Ammon's horn (tissue), 1 donor: ENCODE measurements around the gene KLHL33.

Experiments
- DNase-seq: peaks from one replicate; pipeline ENCODE4 v3.0.0-alpha.2; 2016; ENCODE audit warnings: low spot score

The KLHL33 gene, protein sequence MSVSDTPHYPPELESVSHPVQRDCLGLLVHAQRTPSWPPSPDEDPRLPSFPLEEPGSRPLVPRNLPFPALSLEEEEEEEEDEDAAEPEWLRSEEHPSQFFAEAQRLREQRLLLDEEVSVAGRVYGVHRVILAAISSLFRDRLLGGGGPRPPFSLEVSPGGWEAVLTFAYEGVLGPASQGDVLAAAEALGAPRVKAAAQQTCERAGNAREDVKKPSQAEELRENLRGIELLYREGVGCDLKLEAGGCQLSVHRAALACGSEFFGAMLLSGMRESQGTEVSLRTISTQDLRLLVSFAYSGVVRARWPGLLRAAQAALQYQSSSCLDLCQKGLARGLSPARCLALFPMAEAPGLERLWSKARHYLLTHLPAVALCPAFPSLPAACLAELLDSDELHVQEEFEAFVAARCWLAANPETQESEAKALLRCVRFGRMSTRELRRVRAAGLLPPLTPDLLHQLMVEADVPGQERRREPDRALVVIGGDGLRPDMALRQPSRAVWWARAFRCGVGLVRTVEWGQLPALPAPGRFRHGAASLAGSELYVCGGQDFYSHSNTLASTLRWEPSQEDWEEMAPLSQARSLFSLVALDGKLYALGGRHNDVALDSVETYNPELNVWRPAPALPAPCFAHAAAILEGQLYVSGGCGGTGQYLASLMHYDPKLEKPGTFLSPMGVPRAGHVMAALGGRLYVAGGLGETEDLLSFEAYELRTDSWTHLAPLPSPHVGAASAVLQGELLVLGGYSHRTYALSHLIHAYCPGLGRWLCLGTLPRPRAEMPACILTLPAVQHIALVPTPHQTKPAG

DNA sequence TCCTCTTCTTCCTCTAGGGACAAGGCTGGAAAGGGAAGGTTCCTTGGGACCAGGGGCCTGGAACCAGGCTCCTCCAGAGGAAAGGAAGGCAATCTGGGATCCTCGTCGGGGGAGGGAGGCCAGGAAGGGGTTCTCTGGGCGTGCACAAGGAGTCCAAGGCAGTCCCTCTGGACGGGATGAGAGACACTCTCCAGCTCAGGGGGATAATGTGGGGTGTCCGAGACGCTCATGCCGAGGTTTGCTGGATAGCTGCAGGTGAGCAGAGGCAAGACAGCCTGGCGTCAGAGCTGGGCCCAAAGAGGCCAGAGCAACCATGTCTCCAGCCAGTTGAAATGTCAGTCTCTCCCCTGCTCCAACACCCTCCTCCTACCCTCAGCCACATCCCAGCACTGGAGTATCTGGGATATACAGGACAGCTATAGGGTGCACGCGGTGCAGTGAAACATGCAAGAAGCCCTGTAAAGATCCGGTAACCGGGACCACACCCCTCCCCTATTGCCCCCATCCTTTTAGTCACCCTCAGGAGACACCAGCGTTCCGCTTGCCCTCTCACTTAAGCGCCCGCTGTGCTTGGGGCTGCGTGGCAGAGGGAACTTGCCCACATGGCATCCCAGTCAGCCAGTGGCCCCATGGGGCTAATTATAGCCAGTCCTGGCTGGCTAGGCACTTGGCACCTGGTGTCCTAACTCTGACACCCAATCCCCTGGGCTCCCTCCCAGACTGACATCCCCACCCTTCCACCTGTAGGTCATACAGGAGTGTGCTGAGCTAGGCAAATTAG lies at the start of gene KLHL33:
TSS of gene KLHL33 (minus strand) at position 585 of the 781 bp plus-strand sequence. CDS start at position 230, 355 bp downstream.
- no peak for DNase-seq

DNA sequence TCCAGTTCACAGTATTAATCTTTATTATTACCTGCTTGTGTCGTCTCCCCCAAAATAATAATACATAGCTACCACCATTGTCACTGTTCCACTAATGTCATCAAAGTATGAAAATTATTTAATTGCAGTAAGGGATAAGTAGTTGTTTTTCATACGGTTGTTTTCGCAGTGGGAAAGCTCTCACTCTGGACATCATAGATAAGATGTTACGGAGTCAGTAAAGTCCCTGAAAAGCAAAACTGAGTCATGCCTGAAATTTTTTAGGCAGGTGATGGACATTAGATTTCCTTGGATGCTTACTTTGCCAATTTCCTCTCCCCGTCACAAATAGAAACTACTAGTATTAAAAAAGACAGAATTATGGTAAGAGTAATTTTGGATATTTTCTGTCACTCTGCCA lies 46.4 kb upstream of the KLHL33 start:
- DNase-seq: no peak

DNA sequence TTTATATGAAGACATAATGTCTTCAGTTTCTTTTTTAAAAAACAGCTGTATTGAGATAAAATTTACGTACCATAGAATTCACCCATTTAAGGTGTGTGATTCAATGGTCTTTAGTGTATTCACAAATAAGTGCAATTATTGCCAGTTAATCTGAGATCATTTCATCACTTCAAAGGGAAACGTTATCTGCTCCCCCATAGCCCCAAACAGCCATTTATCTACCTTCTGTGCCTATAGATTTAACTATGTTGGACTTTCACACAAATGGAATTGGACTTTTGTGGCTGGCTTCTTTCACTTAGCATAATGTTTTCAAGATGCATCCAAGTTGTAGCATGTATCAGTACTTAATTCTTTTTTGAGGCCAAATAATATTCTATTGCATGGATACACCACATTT lies 42.9 kb upstream of the KLHL33 start:
- DNase-seq: no peak

DNA sequence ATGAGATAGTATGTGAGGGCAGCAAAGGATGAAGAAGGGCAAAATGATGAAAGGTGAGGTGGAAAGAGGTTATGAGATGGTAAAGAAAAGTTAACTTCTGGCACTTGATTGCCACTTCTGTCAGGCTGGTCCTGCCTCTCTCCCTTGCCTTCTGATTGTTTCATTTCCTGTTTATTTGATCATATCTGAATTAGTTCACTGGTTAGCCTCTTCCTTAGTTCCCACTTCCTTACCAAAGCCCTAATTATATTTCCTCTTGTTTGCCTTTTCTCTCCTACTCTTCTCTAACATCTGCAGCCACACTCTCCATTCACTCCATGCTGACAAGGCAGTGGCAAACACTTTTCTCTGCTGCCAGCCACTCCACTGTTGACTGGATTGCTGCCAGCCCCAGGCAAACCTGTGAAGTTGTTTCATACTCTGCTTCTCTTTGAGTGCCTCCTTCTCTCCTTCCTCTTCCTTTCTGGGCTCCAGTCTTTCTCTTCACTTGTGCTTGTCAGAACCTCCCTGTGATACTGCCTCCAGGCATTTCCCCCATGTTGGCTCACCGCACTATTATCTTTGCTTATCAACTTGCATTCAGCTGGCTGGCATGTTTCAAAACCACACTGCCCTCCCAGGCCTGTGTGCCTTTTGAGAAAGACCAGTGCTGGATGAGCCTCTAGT lies 41.4 kb upstream of the KLHL33 start:
- DNase-seq: peak; percentile 59

DNA sequence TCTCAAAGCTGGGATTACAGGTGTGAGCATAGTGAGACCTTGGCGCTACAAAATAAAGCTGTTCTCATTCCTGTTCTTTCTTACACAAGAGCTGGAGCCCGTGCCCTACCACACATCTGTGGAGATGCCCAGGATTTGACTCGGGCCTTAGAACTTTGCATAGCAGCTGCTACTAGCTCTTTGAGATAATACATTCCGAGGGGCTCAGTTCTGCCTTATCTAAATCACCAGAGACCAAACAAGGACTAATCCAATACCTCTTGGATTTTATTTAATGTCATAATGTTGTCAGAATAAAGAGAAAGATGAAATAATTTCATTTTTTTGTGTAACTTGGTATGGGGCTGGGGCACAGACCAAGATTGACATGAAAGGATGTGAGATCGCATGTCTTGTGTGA lies 40.8 kb upstream of the KLHL33 start:
- no peak for DNase-seq

DNA sequence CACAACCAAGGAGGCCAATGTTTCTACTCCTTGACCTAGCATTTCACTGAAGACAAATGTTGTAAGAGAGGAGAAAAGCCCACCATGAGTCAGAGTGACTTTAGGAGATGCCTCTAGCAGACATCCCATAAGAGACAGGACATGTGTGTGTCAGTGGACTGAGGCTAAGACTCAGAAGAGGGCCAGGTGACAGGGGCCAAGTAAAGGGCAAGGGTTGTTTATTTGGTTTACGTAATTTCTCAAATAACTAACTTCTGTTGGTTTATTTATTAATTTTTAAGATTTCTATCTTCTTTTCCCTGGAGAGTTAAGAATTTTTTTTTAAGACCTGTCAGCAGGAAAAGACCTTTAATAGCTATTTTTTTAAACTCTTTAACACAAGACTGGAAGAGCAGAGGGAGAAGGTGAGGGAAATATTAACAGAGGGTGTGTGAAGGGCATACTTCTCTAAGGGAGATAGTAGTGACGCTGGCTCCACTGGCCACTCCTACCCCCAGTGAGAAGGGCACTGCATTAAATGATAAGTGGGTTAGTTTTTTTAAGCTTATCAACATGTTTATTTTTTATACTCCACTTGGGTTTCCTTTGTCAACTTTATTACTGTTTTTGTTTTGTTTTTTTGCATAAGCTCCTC lies 36.7 kb upstream of the KLHL33 start:
- no peak for DNase-seq

DNA sequence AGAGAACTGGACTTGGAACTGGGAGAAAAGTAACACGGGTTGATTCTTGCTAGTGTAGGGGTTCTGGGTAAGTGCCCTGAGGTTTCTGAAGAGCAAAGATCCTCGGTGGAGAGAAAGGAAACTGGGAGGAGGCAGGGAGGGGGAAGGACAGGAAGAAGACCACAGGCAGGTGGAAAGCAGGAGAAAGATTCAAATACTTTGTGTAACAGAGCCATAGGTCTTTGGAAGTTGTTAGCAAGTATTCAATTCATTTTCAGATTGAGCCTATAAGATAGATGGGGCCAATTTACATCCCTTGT lies 34.6 kb upstream of the KLHL33 start:
- no peak for DNase-seq

DNA sequence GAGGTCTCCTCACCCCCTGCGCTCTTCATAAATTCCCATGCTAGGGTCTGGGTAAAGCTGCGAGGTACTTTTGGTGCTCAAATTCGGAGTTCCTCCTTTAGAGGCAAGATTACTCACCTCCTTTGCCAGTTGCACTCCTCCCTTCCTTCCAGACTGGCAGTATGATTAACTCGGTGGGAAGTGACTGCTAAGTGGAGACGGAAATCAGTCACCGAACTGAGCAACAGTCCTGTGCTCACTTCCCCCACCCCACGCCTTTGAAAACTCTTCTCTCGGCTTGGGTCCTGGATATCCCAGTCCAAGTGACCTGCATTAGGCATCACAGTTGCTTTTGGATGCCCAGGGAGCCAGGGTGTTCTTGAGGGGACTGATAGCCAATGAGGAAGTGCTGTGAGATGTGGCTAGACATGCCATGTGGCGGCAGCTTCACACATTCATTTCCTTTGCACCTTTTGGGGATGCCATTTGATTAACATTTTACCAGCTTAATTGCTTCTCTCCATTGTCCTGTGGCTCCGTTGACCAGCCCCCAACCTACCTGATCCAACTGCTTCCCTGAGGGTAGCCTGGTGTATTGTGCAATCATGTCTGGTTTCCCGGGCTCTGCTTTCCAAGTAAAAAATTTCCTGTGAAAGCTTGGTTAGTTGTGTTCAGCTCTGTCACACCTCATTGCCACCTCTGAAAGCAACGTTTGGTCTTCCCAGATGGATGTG lies 34.1 kb upstream of the KLHL33 start:
- DNase-seq: peak; percentile 61

DNA sequence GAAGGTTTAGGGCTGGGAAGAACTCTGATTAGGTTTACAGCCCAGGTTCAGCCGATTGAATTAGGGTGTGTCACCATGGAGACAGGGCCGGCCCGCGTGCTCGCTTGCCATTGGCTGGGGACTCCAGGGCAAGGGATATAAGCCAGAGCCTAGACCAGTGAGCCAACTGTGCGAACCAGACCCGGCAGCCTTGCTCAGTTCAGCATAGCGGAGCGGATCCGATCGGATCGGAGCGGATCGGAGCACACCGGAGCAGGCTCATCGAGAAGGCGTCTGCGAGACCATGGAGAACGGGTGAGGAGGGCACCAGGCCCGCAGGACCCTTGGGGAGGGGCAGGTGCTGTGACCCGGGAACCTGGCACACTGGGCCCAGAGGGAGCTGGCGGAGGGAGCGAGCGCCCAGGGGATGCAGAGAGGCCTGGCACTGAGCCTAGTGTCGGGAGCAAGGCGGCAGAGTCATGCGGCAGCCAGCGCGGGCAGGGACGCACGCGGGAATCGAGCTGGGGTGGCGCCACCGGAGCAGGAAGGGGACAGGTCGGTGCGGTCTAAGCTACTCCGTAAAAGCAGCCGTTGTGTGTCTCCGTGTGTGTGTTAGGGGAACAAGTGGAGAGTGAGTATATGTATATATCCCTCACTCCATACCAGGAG lies 33.4 kb upstream of the KLHL33 start, which contains the start of gene PNP:
TSS of gene PNP (plus strand) at position 165 of the 648 bp plus-strand sequence. CDS start at position 284, 119 bp downstream.
- DNase-seq: peak; percentile 95

DNA sequence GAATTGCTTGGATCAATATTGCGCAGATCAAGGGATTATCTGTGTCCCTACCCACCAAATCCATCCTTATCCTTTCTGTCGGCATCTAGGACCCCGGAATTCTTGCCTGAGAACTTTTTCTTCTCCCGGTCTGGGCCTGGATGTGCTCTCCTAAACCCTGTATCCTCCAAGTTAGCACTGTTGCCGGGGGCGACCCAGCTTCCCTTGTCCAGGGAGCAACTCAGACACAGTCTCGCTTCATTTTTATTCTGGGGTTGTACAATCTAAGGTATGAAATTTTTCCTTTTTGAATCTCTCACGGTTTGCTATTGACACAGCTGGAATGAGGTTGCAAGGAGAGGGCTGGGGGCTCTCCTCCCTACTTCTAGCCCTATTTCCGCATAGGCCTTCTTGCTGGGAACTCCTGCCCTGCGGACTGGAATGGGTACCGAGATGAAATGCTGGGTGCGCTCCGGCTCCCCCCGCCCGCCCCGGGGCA lies 32.8 kb upstream of the KLHL33 start:
- no peak for DNase-seq

DNA sequence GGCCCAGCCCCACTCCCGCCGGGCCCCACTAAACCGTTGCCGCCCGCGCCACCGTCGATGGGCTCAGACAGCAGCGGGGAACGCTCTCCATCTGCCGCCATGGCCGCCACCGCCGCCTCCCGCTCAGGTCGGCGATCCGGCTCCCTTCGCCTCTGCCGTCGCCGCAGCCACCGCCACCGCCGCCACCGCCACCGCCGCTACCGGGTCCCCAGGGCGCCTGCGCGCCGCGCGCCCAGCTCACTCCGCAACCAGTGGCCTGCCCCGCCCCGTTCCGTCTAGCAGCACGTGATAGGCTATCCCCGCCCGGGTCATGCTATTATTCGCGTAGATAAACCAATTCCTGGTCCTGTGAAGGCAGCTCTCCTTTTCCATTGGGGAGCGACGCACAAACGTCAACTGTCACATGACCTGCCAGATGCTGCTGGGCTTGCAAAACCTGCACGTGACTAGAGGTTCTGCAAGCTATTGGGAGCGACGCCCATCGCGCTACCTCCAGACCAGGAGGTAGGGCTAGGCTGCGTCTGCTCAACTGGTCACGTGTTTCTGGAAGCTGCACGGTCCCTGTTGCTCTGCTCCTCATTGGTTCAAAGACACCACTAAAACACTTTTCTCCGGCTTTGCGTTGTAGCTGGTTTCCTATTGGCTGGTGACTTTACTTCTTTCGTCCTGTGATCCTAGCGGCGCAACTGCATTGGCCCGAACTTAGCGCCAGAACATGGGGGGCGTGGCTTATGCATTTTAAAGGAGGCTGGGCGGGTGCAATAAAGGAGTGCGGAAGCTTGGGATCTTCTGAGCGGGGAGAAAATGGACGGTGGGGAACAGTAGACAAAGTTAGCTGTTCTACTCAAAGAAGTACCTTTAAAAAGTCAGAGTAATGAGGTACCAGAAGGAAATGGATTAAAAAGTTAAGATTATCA lies 25.5 kb upstream of the KLHL33 start, which contains the start of gene PIP4P1:
TSS of gene PIP4P1 (minus strand) at position 210 of the 917 bp plus-strand sequence. CDS start at position 101, 109 bp downstream.
- peak; percentile 100 for DNase-seq

DNA sequence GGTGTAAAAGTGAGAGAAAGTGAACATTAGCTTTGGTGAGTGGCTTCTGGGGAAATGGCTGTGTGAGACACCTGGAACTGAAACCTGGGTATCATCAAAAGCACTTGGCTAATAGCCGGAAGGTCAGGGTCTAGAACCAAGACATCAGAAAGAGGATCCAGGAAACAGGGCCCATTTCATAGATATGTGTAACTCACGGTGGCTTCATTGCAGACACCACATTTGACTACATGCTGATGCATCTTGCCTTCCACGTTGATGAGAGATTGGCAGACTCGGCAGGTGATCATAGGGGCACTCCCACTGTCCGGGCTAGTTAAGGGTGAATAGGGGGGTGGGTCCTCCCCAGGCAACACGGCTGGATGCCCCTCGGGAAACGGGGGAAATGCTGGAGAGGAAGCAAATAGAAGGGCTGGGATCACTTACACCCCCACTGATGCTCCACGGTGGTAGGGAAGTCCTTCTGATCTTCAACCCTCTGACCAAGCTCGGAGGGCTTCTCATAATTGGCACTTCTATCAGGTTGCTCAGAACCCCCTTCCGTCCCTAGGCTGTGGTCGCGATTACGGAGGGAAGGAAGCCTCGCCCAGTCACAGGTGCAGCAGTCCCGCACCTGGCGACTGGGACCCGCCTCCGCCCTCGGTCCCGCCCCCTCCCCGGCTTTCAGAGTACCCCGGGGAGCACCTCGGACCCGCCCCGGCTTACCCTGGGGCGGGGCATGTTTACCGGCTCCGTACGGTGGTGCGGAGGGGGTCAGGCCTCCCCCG lies 24.7 kb upstream of the KLHL33 start:
- no peak for DNase-seq

DNA sequence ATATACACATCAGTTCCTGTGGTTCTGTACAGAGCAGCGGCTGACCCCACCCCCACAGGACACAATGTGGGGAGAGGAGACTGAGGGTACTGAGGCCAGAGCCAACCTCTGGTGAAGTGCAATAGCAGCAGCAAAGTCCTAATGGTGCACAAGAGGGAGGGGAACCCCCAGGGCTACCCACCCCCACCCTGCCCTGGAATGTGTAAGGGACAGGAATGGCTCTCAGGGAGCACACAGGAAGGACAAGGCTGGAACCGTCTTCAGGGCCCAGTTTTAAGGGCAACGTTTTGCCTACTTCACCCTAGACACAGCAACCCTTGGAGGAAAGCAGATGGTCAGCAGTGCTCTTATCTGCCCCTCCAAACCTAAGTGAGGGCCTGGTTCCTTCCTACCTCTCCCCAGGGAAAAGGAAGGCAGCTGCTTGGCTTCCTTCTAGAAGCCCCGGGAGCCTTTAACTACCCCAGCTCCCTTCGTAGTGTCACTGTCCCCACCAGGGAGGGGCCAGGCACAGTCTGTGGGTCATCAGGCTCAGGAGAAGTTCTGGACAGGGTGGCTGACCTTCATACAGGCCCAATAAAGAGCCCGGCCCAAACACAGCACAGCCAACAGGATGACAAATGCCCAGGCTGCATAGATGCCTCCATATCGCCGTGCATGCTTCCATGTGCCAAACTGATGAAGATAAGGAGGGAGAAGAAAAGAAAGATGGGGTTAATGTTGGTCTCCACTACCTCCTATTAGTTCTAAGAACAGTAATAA lies 22.2 kb upstream of the KLHL33 start:
- no peak for DNase-seq

DNA sequence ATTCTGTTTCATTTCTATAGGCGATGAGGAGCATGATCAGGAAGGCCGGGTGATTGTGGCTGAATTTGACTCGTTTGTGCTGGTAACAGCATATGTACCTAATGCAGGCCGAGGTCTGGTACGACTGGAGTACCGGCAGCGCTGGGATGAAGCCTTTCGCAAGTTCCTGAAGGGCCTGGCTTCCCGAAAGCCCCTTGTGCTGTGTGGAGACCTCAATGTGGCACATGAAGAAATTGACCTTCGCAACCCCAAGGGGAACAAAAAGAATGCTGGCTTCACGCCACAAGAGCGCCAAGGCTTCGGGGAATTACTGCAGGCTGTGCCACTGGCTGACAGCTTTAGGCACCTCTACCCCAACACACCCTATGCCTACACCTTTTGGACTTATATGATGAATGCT lies 21.0 kb upstream of the KLHL33 start:
- no peak for DNase-seq

DNA sequence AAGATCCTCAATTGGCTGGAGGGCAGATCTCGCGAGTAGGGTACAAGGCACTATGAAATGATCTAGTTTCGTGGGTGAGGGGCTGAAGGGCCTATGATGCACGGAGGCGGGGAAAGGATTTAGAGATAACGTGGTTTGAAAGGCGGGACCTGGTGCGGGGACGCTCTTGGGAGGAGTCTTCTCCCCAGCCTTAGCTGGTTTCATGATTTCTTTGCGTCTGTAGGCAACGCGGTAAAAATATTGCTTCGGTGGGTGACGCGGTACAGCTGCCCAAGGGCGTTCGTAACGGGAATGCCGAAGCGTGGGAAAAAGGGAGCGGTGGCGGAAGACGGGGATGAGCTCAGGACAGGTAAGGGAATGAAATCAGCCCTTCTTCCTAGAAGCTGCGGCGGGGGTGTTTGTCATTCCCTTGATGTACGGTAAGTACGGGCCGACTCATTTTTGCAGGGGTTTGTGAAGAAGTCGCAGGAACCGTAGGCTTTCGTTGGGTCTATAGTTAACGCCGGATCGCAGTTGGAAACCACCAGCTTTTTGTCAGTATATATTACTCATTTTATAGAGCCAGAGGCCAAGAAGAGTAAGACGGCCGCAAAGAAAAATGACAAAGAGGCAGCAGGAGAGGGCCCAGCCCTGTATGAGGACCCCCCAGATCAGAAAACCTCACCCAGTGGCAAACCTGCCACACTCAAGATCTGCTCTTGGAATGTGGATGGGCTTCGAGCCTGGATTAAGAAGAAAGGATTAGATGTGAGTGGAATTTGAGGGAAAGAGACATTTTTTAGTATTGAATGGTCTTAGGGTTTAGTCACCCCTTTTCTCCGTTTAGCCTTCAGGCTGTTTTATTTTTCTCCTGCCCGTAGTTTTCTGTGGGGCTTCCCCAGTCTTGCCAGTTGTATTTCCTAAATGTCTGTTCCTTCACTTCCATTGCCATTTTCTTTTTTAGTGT lies 19.7 kb upstream of the KLHL33 start:
- DNase-seq: no peak
